Islet precursor cell (in vitro differentiated cells): ENCODE measurements around the gene SDK2.

Experiments used
- DNase-seq: peaks from one replicate; pipeline ENCODE4 v3.0.0-alpha.2; 2018

Gene SDK2

DNA sequence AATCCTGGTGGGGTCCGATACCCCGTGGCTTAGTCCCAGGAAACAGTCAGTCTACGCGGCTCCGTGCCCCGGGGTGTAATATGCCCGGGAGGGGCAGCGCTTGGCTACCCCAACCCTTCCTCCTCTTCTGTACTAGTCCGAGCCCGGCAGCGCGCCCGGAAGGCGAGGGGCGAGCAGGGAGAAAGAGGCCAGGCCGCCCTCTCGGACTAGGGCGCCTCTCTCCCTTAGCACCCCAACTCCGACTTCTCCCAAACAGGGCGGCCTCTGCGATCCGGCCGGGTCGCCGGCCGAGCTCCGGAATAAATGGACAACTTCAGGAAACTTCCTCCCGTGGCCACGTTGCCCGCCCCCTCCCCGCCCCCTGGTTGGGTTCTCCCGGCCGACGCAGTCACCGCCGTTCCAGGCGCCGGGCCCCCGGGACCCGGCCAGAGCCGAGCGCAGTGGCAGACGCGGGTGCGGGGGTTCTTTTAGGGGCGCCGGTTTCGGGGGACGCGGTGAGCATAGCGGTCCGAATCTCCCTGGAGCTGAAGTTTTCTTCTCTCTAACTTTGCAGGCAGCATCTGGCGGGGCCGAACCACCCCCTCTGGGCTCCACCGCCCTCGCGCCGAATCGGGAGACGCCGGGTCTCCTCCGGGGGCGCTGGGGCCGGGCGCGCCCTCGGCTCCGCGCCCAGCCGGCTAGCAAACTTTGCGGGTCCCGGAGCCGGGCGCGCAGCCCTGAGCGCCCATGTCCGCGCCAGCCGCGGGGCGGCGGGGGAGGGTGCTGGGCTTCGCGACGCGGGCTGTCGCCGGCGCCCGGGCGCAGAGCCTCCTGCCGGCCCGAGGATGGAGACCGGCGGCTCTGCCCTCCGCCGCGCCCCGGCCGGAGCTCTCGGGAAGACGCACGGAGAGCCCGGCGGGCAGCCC, at the start of gene SDK2:
TSS of gene SDK2 (minus strand) at position 301 of the 905 bp plus-strand sequence. CDS start 357 bp downstream, outside the sequence.
- DNase-seq = peak; percentile 79

- peak; percentile 46 for DNase-seq
These were observed 48.8 kb upstream of the SDK2 start for GRCh38 chr17:73693071-73693470.

- DNase-seq = peak; percentile 68
These were observed 47.1 kb upstream of the SDK2 start for GRCh38 chr17:73691321-73691766.

- DNase-seq = peak; percentile 54
These were observed 46.4 kb upstream of the SDK2 start for GRCh38 chr17:73690676-73691075.

GRCh38 chr17:73689596-73690275, 45.5 kb upstream of the SDK2 start:
- peak; percentile 36 for DNase-seq

DNA sequence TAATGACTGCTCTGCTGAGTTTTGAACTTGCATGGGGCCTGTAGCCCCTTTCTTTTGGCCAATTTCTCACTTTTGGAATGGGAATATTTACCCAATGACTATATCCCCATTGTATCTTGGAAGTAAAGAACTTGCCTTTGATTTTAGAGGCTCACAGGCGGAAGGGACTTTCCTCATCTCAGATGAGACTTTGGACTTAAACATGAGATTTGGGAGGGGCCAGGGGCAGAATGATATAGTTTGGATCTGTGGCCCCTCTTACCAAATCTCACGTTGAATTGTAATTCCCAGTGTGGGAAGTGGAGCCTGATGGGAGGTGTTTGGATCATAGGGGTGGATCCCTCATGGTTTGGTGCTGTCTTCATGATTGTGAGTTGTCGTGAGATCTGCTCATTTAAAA, 42.7 kb upstream of the SDK2 start:
- no peak for DNase-seq

GRCh38 chr17:73686126-73686525, 41.9 kb upstream of the SDK2 start:
- DNase-seq = peak; percentile 49

- DNase-seq = peak; percentile 29
These were observed 39.9 kb upstream of the SDK2 start for GRCh38 chr17:73684183-73684582.

DNA sequence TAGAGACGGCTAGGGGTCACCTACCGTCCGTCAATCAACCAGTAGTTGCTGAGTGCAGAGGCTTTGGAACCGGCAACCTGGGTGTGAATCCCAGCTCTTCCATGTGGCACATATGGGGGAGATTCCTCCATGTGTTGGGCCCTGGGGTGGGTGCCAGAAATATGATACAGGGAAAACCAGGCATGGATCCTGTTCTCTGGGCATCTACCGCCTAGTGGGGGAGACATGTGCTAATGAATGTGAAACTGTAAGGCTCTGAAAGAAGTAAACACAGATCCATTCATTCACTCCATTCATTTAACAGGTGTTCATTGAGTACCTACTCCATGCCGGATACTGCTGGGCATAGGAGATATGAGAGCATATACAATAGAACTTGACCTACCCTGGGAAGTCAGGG, 39.5 kb upstream of the SDK2 start:
- peak; percentile 30 for DNase-seq

DNA sequence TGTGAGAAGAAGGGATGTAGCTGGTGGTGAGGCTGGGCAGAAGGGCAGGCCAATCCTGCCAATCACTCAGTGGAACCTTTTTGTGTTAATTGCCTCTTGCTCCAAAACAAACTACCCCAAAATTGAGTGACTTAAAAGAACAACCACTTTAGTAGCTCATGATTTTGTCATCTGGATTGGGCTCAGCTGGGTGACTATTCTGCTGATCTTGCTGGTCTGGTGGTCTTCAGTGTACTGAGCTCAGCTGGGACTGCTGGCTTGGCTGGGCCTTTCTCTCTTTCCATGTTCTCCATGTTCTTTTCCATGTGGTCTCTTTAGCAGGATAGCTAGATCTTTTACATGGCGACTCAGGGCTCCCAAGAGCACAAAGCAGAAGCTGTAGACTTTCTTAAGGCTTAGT, 37.7 kb upstream of the SDK2 start:
- DNase-seq = no peak

- DNase-seq = peak; percentile 35
These were observed 35.2 kb upstream of the SDK2 start for GRCh38 chr17:73679476-73679875.

DNA sequence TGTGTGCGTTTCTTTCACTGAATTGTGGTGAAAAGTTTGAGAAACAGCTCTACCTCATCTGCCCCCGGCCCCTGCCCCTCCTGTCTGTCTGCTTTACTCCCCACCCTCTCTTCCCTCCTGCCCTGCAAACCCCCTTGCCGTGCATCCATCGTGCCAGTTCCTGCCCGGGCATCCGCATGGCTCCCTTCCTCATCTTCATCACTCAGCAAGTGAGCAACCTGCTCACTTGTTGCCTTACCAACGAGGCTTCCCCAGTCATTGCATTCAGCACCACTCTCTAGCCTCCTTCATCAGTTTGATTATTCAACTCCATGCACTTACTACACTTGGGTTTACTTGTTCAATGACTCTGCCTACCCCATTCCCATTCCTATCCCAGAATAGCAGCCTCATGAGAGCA, 34.8 kb upstream of the SDK2 start:
- DNase-seq = no peak

GRCh38 chr17:73669771-73670170, 25.5 kb upstream of the SDK2 start:
- DNase-seq = peak; percentile 5

DNA sequence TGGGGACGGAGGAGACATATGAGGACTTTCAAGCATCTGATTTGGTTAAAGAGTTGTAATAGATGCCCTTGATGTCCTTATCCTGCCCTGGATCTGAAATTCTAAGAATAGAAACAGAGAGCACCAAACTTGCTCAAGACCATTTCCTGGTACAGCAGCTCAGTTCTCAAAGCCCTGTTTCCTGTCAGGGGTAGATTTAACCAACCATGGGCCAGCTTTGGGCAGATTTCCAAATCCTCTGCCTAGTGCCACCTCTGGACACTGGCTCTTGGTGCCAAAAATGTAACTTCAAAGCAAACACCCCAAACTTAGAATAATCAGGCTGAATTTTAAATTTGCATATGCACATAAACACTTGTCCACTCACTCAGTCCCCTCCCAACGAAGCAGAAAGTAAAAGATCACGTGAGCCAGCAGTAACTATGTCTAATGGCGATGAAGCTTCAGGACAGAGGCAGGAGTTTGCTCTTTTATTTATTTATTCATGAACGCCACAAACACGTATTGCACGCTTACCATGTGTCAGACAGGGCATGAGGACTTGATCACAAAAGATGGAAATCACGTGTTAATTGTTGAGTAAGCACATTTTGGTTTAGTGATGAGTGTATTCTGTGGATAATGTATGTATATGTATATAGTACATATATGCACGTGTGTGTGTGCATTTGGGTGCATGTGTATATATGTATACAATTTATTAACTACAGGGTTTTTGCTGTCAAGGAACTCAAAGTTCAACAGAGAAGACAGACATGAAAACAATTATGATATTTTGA, 23.1 kb upstream of the SDK2 start:
- peak; percentile 15 for DNase-seq

DNA sequence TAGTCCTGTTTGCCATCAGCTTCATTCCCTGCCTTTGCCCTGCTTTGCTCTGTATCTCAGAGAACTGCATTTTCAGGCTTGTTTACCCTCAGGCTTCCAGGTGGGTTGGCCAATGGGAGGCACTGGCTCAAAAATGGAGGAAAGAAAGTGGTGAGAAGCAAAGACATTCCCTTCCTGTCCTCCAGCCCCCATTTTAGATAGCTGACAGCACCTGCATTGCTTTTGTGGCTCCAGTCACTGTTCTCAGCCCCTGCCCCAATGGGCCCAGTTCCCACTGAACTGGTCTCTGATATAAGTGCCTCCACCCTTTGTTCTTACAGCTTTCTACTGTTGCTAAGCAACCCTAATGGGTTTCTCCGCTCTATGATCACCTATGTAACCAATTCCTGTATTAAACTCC, 19.4 kb upstream of the SDK2 start:
- peak; percentile 54 for DNase-seq

GRCh38 chr17:73660366-73660765, 16.1 kb upstream of the SDK2 start:
- DNase-seq = no peak

GRCh38 chr17:73658821-73659515, 14.7 kb upstream of the SDK2 start:
- DNase-seq = peak; percentile 7

GRCh38 chr17:73657473-73658116, 13.3 kb upstream of the SDK2 start:
- DNase-seq = peak; percentile 90

GRCh38 chr17:73654241-73654640, 10.0 kb upstream of the SDK2 start:
- peak; percentile 32 for DNase-seq

DNA sequence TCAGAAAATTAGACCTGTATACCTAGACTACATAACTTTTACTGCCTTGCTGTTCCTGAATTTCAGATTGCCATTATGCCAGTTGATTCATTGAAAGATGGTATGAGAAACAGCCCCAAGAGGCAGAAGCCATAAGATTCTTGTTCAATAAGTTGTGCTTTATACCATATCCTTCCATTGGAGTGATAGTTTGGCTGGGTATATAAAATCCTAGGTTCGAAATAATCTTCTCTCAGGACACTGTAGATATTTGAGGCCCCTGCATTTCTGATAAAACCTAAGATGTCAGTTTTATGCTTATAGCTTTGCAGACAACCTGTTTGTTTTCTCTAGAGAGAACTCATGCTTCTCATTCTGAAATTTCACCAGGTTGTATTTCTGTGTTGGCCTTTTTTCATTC, 9.6 kb upstream of the SDK2 start:
- no peak for DNase-seq

DNA sequence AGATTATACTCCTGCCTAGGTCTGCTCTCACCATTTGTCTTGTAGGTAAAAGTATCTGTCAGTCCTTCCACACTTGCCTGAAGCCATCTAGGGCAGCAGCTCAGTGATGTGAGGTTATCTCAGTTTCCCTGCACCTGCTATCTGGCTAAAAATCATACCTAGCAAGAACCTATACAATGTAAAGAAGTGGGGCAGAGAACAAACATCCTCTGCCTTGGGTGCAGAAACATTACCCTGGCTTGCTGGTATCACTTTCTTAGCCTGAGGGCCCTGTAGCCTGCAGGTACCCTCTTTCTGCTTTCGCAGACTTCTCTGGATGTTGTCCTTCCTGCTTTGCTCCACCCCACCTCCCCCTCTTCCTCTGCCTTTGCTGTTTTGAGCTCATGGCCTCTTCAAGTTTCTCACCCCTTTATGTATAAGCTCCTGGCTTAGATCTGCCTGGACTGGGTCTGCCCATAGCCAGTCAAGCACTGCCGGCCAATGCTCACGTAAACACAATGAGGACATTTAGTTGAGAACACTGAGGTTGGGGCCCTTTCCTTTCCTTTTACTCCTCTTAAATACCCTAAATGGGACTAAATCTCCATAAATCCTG, 8.7 kb upstream of the SDK2 start:
- DNase-seq = peak; percentile 55
